Mesothelial cell of epicardium (in vitro differentiated cells): ENCODE measurements around the gene ASIC5. TPM values are rescaled to one million over a fixed set of nuclear protein-coding genes. Genes with fewer than 3 reads are reported as not detected.

Experiments used
- DNase-seq, 2 experiments: peaks; one replicate each; pipeline ENCODE4 v3.0.0; 2021; ENCODE audit warnings: low spot score in 2 of 2; ENCODE audit not compliant: unreplicated experiment in 2 of 2
- H3K27ac Mint-ChIP-seq: 2 replicates; pipeline ENCODE4 v1.8.0; 2021; ENCODE audit warnings: mixed read lengths
- H3K27me3 Mint-ChIP-seq: 2 replicates; pipeline ENCODE4 v1.8.0; 2021; ENCODE audit warnings: low read depth, mixed read lengths
- H3K36me3 Mint-ChIP-seq: 2 replicates; pipeline ENCODE4 v1.8.0; 2021; ENCODE audit warnings: mixed read lengths
- H3K4me1 Mint-ChIP-seq: 2 replicates; pipeline ENCODE4 v1.8.0; 2021; ENCODE audit warnings: mixed read lengths
- H3K4me3 Mint-ChIP-seq: 2 replicates; pipeline ENCODE4 v1.8.0; 2021; ENCODE audit warnings: mild to moderate bottlenecking, moderate library complexity, mixed read lengths
- H3K9me3 Mint-ChIP-seq: 2 replicates; pipeline ENCODE4 v1.8.0; 2021; ENCODE audit warnings: mixed read lengths
- CTCF ChIP-seq: fragments of 200-600 bp; sonication (generic); IDR thresholded peaks from one replicate; pipeline ENCODE4 v1.5.0; 2021; ENCODE audit warnings: antibody characterized with exemption; ENCODE audit not compliant: unreplicated experiment
- total RNA-seq: library from RNA; stranded (reverse); gene quantifications from 3 replicates; pipeline ENCODE4 v1.2.1, GENCODE V29; 2021

Gene ASIC5
- total RNA-seq, 1 donor from 2014 or later, result not detected

GRCh38 chr4:155887847-155888570, 21.9 kb upstream of the ASIC5 start:
- Mint-ChIP-seq H3K4me1 (peaks cover 6% of the 10 kb centered on the region), H3K4me3 (no peak overlapping the region), H3K27me3 (no peaks in the 10 kb centered on the region), H3K27ac (no peak overlapping the region), H3K36me3 (peaks cover 6% of the 10 kb centered on the region), H3K9me3 (peaks cover 35% of the 10 kb centered on the region)
- no peak for DNase-seq
- no peak for TF ChIP-seq CTCF

- H3K9me3 Mint-ChIP-seq, result peaks cover 32% of the 10 kb centered on the region
- H3K27ac Mint-ChIP-seq, result no peak overlapping the region
- DNase-seq, result no peak
- peaks cover 6% of the 10 kb centered on the region for H3K4me1 Mint-ChIP-seq
- no peak overlapping the region for H3K4me3 Mint-ChIP-seq
- no peaks in the 10 kb centered on the region for H3K27me3 Mint-ChIP-seq
- H3K36me3 Mint-ChIP-seq, result peaks cover 6% of the 10 kb centered on the region
- TF ChIP-seq CTCF, result no peak
Measured at GRCh38 chr4:155887045-155887444, 21.0 kb upstream of the ASIC5 start.

GRCh38 chr4:155885666-155886065, 19.6 kb upstream of the ASIC5 start:
- Mint-ChIP-seq H3K27ac (no peak overlapping the region), H3K4me1 (peaks cover 6% of the 10 kb centered on the region), H3K9me3 (peaks cover 18% of the 10 kb centered on the region), H3K36me3 (peaks cover 2% of the 10 kb centered on the region), H3K4me3 (no peak overlapping the region), H3K27me3 (no peaks in the 10 kb centered on the region)
- TF ChIP-seq CTCF, result no peak
- no peak for DNase-seq

GRCh38 chr4:155883895-155884294, 17.8 kb upstream of the ASIC5 start:
- Mint-ChIP-seq H3K4me1 (peaks cover under 1% of the 10 kb centered on the region), H3K4me3 (no peak overlapping the region), H3K27me3 (no peaks in the 10 kb centered on the region), H3K36me3 (peaks cover 2% of the 10 kb centered on the region), H3K27ac (no peak overlapping the region), H3K9me3 (peaks cover 23% of the 10 kb centered on the region)
- DNase-seq, result no peak
- TF ChIP-seq CTCF, result no peak

GRCh38 chr4:155881555-155881954, 15.5 kb upstream of the ASIC5 start:
- Mint-ChIP-seq H3K4me1 (no peaks in the 10 kb centered on the region), H3K9me3 (peaks cover 29% of the 10 kb centered on the region), H3K27ac (no peak overlapping the region), H3K4me3 (no peak overlapping the region), H3K27me3 (no peaks in the 10 kb centered on the region), H3K36me3 (peaks cover 2% of the 10 kb centered on the region)
- DNase-seq, result no peak
- no peak for TF ChIP-seq CTCF
